Uterus (tissue), 2 donors: ENCODE data around the gene PCK2.

Experiments used
- POLR2A ChIP-seq, 2 donors: fragments of 450-650 bp; IDR thresholded peaks; one replicate each; pipeline ENCODE4 v1.6.1; 2016; ENCODE audit warnings: antibody characterized with exemption in 2 of 2, mild to moderate bottlenecking in 1 of 2, moderate library complexity in 1 of 2
- TF ChIP-seq, protein P1 (sequence below), 4 experiments: fragments of 200-600 bp in 2 of 4; fragments of 450-650 bp in 2 of 4; sonication (generic) in 2 of 4; IDR thresholded peaks; one replicate each; pipeline ENCODE4 v1.5.1; 2016 to 2019; ENCODE audit warnings: antibody characterized with exemption in 4 of 4, mild to moderate bottlenecking in 2 of 4, moderate library complexity in 1 of 4

DNA sequence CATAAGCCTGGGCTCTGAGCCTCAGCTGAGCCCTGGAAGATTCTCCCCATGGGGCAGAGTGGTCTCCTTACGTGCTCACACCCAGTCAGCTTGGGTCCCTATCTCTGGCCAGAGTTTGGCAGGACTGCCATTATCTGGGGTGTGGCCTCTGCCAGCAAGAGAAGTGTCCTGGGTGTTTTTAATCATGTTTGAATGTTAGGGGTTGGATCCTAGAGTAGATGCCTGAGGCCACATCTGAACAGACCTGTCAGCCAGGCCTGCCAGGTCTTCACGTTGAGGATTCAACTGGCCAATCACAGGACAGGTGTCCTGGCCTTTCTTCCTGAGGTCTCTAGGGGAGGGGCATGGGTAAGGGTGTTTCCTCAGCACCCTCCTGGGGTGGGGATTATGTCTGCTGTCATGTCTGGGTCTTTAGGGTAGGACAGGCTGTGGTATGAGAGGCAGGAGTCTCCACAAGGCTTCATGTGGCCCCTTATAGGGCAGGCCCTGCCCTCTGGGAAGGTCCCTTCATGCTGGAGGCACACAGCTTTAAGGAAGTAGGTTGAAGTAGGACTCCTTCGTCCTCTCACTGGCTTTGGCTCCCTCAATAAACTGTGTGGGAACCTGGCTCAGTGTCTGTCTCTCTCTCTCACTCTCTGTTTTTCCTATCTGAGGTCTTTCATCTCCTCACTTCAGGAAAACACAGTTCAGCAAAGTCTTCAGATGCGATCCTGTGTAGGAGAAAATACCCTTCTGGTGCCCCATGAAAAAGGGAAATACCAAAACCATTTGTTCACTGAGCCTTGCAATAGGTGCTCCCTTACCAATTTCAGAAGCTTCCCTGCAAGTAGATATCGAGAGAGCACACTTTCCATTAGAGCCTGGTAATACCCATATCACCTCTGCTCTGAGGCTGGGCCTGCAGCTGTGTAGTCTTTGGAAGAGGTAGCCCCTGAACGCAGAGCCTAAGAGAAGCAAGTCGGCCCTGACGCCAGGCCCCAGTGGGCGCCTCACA is 29.6 kb downstream of the PCK2 start:
- TF ChIP-seq, protein P1, sequence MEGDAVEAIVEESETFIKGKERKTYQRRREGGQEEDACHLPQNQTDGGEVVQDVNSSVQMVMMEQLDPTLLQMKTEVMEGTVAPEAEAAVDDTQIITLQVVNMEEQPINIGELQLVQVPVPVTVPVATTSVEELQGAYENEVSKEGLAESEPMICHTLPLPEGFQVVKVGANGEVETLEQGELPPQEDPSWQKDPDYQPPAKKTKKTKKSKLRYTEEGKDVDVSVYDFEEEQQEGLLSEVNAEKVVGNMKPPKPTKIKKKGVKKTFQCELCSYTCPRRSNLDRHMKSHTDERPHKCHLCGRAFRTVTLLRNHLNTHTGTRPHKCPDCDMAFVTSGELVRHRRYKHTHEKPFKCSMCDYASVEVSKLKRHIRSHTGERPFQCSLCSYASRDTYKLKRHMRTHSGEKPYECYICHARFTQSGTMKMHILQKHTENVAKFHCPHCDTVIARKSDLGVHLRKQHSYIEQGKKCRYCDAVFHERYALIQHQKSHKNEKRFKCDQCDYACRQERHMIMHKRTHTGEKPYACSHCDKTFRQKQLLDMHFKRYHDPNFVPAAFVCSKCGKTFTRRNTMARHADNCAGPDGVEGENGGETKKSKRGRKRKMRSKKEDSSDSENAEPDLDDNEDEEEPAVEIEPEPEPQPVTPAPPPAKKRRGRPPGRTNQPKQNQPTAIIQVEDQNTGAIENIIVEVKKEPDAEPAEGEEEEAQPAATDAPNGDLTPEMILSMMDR (IDR thresholded peaks at IDR 0.05): no peak
- no peak for TF ChIP-seq POLR2A (IDR thresholded peaks at IDR 0.05)
